ENCODE data around the gene ATG13.

DNA sequence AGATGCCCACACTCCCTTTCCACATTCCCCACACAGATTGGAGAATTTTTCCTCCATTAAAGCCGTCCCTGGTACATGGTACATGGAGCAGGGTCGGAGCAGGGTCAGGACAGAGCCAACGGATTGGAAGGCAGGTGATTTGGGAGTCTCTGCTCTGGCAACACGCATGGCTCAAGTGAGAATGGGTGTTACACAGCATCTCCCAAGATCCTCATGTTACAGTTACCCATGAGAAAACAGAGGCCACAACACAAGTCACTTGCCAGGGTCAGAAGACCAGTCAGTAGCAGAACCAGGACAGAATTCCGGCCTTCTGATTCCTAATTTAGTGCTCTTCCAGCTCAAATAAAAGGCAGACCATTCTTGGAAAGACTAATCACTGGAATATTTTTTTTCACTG lies 94.0 kb downstream of the ATG13 start:
- TF ChIP-seq, protein P1, sequence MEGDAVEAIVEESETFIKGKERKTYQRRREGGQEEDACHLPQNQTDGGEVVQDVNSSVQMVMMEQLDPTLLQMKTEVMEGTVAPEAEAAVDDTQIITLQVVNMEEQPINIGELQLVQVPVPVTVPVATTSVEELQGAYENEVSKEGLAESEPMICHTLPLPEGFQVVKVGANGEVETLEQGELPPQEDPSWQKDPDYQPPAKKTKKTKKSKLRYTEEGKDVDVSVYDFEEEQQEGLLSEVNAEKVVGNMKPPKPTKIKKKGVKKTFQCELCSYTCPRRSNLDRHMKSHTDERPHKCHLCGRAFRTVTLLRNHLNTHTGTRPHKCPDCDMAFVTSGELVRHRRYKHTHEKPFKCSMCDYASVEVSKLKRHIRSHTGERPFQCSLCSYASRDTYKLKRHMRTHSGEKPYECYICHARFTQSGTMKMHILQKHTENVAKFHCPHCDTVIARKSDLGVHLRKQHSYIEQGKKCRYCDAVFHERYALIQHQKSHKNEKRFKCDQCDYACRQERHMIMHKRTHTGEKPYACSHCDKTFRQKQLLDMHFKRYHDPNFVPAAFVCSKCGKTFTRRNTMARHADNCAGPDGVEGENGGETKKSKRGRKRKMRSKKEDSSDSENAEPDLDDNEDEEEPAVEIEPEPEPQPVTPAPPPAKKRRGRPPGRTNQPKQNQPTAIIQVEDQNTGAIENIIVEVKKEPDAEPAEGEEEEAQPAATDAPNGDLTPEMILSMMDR (IDR thresholded peaks at IDR 0.05), result no peak
- no peak for TF ChIP-seq POLR2A (IDR thresholded peaks at IDR 0.05)

Data from heart left ventricle (tissue), 13 donors.